SK-N-SH treated with all-trans-retinoic acid at 6 μM for 48 hours (cell line): Measurements from ENCODE around the gene ADCY1.

Experiments
- ARNTL ChIP-seq: fragments of 450-650 bp; formaldehyde crosslinking; IDR thresholded peaks from 2 replicates; pipeline ENCODE4 v1.5.0; 2020; ENCODE audit warnings: low read depth, mild to moderate bottlenecking, moderate library complexity, borderline replicate concordance
- ISL1 ChIP-seq: fragments of 250-450 bp; sonication (Bioruptor Pico); IDR thresholded peaks from 2 replicates; pipeline ENCODE4 v2.1.2; 2022; ENCODE audit warnings: mild to moderate bottlenecking, moderate library complexity
- OSR1 ChIP-seq: fragments of 250-450 bp; sonication (Bioruptor Pico); IDR thresholded peaks from 2 replicates; pipeline ENCODE4 v1.8.0; 2022; ENCODE audit warnings: moderate library complexity, mild to moderate bottlenecking, inconsistent platforms
- PATZ1 ChIP-seq: fragments of 250-450 bp; sonication (Bioruptor Pico); IDR thresholded peaks from 2 replicates; pipeline ENCODE4 v1.8.0; 2020; ENCODE audit warnings: mild to moderate bottlenecking, moderate library complexity, borderline replicate concordance
- RARB ChIP-seq: fragments of 250-450 bp; sonication (Bioruptor Pico); IDR thresholded peaks from 2 replicates; pipeline ENCODE4 v1.8.0; 2021; ENCODE audit warnings: mild to moderate bottlenecking, moderate library complexity
- TCF4 ChIP-seq: fragments of 250-450 bp; sonication (Bioruptor Pico); IDR thresholded peaks from 2 replicates; pipeline ENCODE4 v1.8.0; 2021; ENCODE audit warnings: mild to moderate bottlenecking, moderate library complexity, borderline replicate concordance
- TOX ChIP-seq: fragments of 250-450 bp; sonication (Bioruptor Pico); IDR thresholded peaks from 2 replicates; pipeline ENCODE4 v1.8.0; 2021; ENCODE audit warnings: mild to moderate bottlenecking, moderate library complexity, borderline replicate concordance
- TSHZ2 ChIP-seq: fragments of 250-450 bp; sonication (Bioruptor Pico); IDR thresholded peaks from 2 replicates; pipeline ENCODE4 v1.5.0; 2020; ENCODE audit warnings: mild to moderate bottlenecking, moderate library complexity
- ZC3H10 ChIP-seq: fragments of 250-450 bp; sonication (Bioruptor Pico); IDR thresholded peaks from 2 replicates; pipeline ENCODE4 v1.5.1; 2021; ENCODE audit warnings: mild to moderate bottlenecking, moderate library complexity
- ZFP3 ChIP-seq: fragments of 250-450 bp; sonication (Bioruptor Pico); IDR thresholded peaks from 2 replicates; pipeline ENCODE4 v1.5.0; 2020; ENCODE audit warnings: mild to moderate bottlenecking, moderate library complexity
- ZNF70 ChIP-seq: fragments of 450-650 bp; formaldehyde crosslinking; IDR thresholded peaks from 2 replicates; pipeline ENCODE4 v1.5.0; 2020; ENCODE audit warnings: mild to moderate bottlenecking, moderate library complexity

- TF ChIP-seq PATZ1 (CRISPR knock-in tag) (no peak), OSR1 (CRISPR knock-in tag) (no peak), ZFP3 (CRISPR knock-in tag) (no peak), ZC3H10 (no peak), ARNTL (CRISPR knock-in tag) (no peak), ZNF70 (CRISPR knock-in tag) (no peak), ISL1 (CRISPR knock-in tag) (no peak), TCF4 (CRISPR knock-in tag) (no peak), RARB (CRISPR knock-in tag) (no peak), TOX (CRISPR knock-in tag) (no peak), TSHZ2 (CRISPR knock-in tag) (no peak)
Measured at GRCh38 chr7:45712872-45713668, 138.9 kb downstream of the ADCY1 start.
